Endothelial cell of umbilical vein (primary cell): ENCODE data around the gene DPP6. TPM values are rescaled to one million over a fixed set of nuclear protein-coding genes. Genes with fewer than 3 reads are reported as not detected.

Experiments
- BruUV-seq: library from RNA; stranded (reverse); fragments of 400-500 nt; replicated peaks from 2 replicates; lab custom pipeline; 2021; lab: Mats Ljungman, UMichigan
- CTCF ChIA-PET: fragments of 300-600, 350-600 bp; sonication (Branson Sonifier 250); formaldehyde crosslinking; loops from one replicate; lab custom pipeline; 2021; ENCODE audit warnings: antibody characterized with exemption, inconsistent platforms; lab: Charles Lee
- POLR2A ChIA-PET: fragments of 300-600, 350-600 bp; sonication (Branson Sonifier 250); formaldehyde crosslinking; loops from one replicate; lab custom pipeline; 2021; ENCODE audit warnings: antibody characterized with exemption, inconsistent platforms; lab: Charles Lee
- DNase-seq: peaks from one replicate; pipeline ENCODE4 v3.0.0-alpha.2; 2011; ENCODE audit warnings: low read depth, low spot score
- FAIRE-seq: peaks from 2 replicates; lab custom pipeline; 2011; peaks lifted over from hg19 to GRCh38; lab: Jason Lieb, UNC
- H2AFZ ChIP-seq: 2 replicates; pipeline ENCODE4 v1.6.0; 2012; ENCODE audit warnings: low read depth, low read length, control low read depth, inconsistent platforms
- H3K27ac ChIP-seq: 2 replicates; pipeline ENCODE4 v1.5.1; 2011; ENCODE audit warnings: low read depth, mild to moderate bottlenecking, control low read depth, low read length, moderate library complexity; ENCODE audit not compliant: insufficient read depth
- H3K27me3 ChIP-seq, 2 experiments: 2 replicates each; pipeline versions ENCODE4 v1.6.0 to v1.6.1; 2011; ENCODE audit warnings: low read length in 2 of 2, mixed read lengths in 1 of 2; ENCODE audit not compliant: control insufficient read depth in 2 of 2, insufficient read depth in 2 of 2
- H3K36me3 ChIP-seq, 2 experiments: 2 replicates in 1 of 2; 3 replicates in 1 of 2; pipeline ENCODE4 v1.5.1; 2011; ENCODE audit warnings: low read length in 2 of 2, mild to moderate bottlenecking in 1 of 2, moderate library complexity in 1 of 2; ENCODE audit not compliant: control insufficient read depth in 2 of 2, insufficient read depth in 2 of 2; ENCODE audit errors: extremely low read depth in 1 of 2
- H3K4me1 ChIP-seq: 3 replicates; pipeline ENCODE4 v1.5.1; 2011; ENCODE audit warnings: mild to moderate bottlenecking, low read length; ENCODE audit not compliant: control insufficient read depth, insufficient read depth; ENCODE audit errors: extremely low read depth
- H3K4me2 ChIP-seq: 2 replicates; pipeline ENCODE4 v1.6.1; 2011; ENCODE audit warnings: low read length, control low read depth, mixed read lengths; ENCODE audit not compliant: insufficient read depth
- H3K4me3 ChIP-seq, 3 experiments: fragments of 200-600 bp in 1 of 3; sonication (generic), shearing (Covaris generic) in 1 of 3; replicated peaks in 1 of 3; 2 replicates each; pipeline ENCODE4 v1.5.1; 2011 to 2016; ENCODE audit warnings: control low read depth in 3 of 3, low read length in 3 of 3, mild to moderate bottlenecking in 2 of 3, inconsistent platforms in 1 of 3, low read depth in 1 of 3, moderate library complexity in 1 of 3; ENCODE audit not compliant: insufficient read depth in 1 of 3
- H3K79me2 ChIP-seq: 2 replicates; pipeline ENCODE4 v1.6.0; 2012; ENCODE audit warnings: low read length, inconsistent platforms; ENCODE audit not compliant: control insufficient read depth, insufficient read depth
- H3K9ac ChIP-seq: replicated peaks from 2 replicates; pipeline ENCODE3; 2011; ENCODE audit warnings: low read length, control low read depth; ENCODE audit not compliant: insufficient read depth; ENCODE audit errors: extremely low read depth
- H3K9me1 ChIP-seq: replicated peaks from 3 replicates; pipeline ENCODE4 v1.6.0; 2011; ENCODE audit warnings: mild to moderate bottlenecking, low read length; ENCODE audit not compliant: control insufficient read depth, insufficient read depth; ENCODE audit errors: extremely low read depth
- H3K9me3 ChIP-seq: replicated peaks from 2 replicates; pipeline ENCODE4 v1.5.1; 2012; ENCODE audit warnings: low read length, inconsistent platforms; ENCODE audit not compliant: control insufficient read depth, insufficient read depth
- H4K20me1 ChIP-seq: replicated peaks from 2 replicates; pipeline ENCODE3; 2011; ENCODE audit warnings: mild to moderate bottlenecking, low read length; ENCODE audit not compliant: control insufficient read depth, insufficient read depth; ENCODE audit errors: extremely low read depth
- CTCF ChIP-seq, 2 donors: IDR thresholded peaks; 1 replicate in 1 of 2; 2 replicates in 1 of 2; pipeline ENCODE4 v1.5.1; 2011; ENCODE audit warnings: low read length in 2 of 2, mild to moderate bottlenecking in 2 of 2, moderate library complexity in 2 of 2, control low read depth in 1 of 2, inconsistent platforms in 1 of 2, low read depth in 1 of 2; ENCODE audit not compliant: insufficient read depth in 1 of 2; ENCODE audit errors: extremely low read depth in 1 of 2
- GATA2 ChIP-seq: IDR thresholded peaks from 2 replicates; pipeline ENCODE4 v1.7.0; 2011; ENCODE audit warnings: low read depth, mild to moderate bottlenecking, moderate library complexity, mixed read lengths, low read length; ENCODE audit not compliant: insufficient read length, insufficient read depth
- JUN ChIP-seq: IDR thresholded peaks from 2 replicates; pipeline ENCODE4 v1.6.1; 2011; ENCODE audit warnings: borderline replicate concordance, low read depth; ENCODE audit not compliant: insufficient read length, insufficient read depth
- MAX ChIP-seq: IDR thresholded peaks from 2 replicates; pipeline ENCODE4 v1.6.1; 2011; ENCODE audit not compliant: insufficient read depth, insufficient read length
- MYC ChIP-seq: IDR thresholded peaks from one replicate; pipeline ENCODE4 v1.6.1; 2011; ENCODE audit warnings: mild to moderate bottlenecking, low read depth, low read length
- POLR2AphosphoS5 ChIP-seq: IDR thresholded peaks from 2 replicates; pipeline ENCODE4 v1.6.1; 2012; ENCODE audit warnings: low read depth, mild to moderate bottlenecking, control low read depth, low read length, moderate library complexity; ENCODE audit not compliant: insufficient read depth
- dilution Hi-C: fragments of 300-500 bp; cut with MboI; formaldehyde crosslinking; loops from one replicate; pipeline ENCODE4 v1.15.0; 2019; ENCODE audit warnings: low sequenced_read_pairs; ENCODE audit not compliant: extremely low pct_ligation_motif_present
- intact Hi-C: fragments of 100-400 bp; cut with micrococcal nuclease; formaldehyde crosslinking; loops from one replicate; pipeline ENCODE4 v1.10.0; 2022
- polyA plus RNA-seq, 4 experiments: library from polyadenylated mRNA; depleted of rRNA in 3 of 4; stranded (reverse) in 3 of 4; unstranded in 1 of 4; fragments of >200 nt; gene quantifications; 2 replicates each; pipeline versions ENCODE4 v1.2.1 to v1.2.3, GENCODE V29; 2011 to 2012; ENCODE audit warnings: missing spikeins in 1 of 4
- total RNA-seq: library from RNA; stranded (reverse); gene quantifications from 2 replicates; pipeline ENCODE4 v1.2.3, GENCODE V29; 2021

The DPP6 gene
- total and polyA plus RNA-seq, 2 donors (not counting 3 experiments of a cell fraction or from before 2014, with no cell fraction given) = not detected

GRCh38 chr7:154746571-154747360 is 694.6 kb downstream of the DPP6 start:
- no peaks in the 10 kb centered on the region for H3K9me1 ChIP-seq
- H4K20me1 ChIP-seq = no peaks in the 10 kb centered on the region
- H3K9me3 ChIP-seq = peaks cover 3% of the 10 kb centered on the region

More at GRCh38 chr7:154746571-154747360, 694.6 kb downstream of the DPP6 start:
- H3K4me1 ChIP-seq = no peaks in the 10 kb centered on the region
- H2AFZ ChIP-seq = no peak overlapping the region
- ChIA-PET CTCF (no interaction called here), POLR2A (no interaction called here)
- no peaks in the 10 kb centered on the region for H3K79me2 ChIP-seq
- TF ChIP-seq MAX (no peak), POLR2AphosphoS5 (no peak), JUN (no peak), CTCF (IDR thresholded peaks at IDR 0.05; ENCODE audit: extremely low read depth in 1 of 2, insufficient read depth in 1 of 2, low read depth in 1 of 2, low read length in 2 of 2) (no peak), MYC (no peak), GATA2 (no peak)
- FAIRE-seq (no peak), DNase-seq (no peak)
- dilution Hi-C loops = no loop called here
- H3K4me2 ChIP-seq = no peak overlapping the region
- no TSS peak for BruUV-seq
- H3K9ac ChIP-seq = no peak overlapping the region
- H3K27ac ChIP-seq = no peak overlapping the region
- intact Hi-C loops = no loop called here
- H3K4me3 ChIP-seq = no peak overlapping the region
- no peaks in the 10 kb centered on the region for H3K36me3 ChIP-seq
- H3K27me3 ChIP-seq = no peaks in the 10 kb centered on the region
